Measurements from ENCODE around the gene TBC1D14.

GRCh38 chr4:6988016-6988715 is 78.5 kb downstream of the TBC1D14 start:
- TF ChIP-seq, protein P1, sequence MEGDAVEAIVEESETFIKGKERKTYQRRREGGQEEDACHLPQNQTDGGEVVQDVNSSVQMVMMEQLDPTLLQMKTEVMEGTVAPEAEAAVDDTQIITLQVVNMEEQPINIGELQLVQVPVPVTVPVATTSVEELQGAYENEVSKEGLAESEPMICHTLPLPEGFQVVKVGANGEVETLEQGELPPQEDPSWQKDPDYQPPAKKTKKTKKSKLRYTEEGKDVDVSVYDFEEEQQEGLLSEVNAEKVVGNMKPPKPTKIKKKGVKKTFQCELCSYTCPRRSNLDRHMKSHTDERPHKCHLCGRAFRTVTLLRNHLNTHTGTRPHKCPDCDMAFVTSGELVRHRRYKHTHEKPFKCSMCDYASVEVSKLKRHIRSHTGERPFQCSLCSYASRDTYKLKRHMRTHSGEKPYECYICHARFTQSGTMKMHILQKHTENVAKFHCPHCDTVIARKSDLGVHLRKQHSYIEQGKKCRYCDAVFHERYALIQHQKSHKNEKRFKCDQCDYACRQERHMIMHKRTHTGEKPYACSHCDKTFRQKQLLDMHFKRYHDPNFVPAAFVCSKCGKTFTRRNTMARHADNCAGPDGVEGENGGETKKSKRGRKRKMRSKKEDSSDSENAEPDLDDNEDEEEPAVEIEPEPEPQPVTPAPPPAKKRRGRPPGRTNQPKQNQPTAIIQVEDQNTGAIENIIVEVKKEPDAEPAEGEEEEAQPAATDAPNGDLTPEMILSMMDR (IDR thresholded peaks at IDR 0.05; ENCODE audit: control extremely low read depth in 1 of 3, insufficient read depth in 1 of 3, low read depth in 1 of 3, low read length in 3 of 3) = no peak
- TF ChIP-seq RAD21 (IDR thresholded peaks at IDR 0.05 in 1 of 2, conservative IDR thresholded peaks at IDR 0.05 in 1 of 2; ENCODE audit: low read depth in 2 of 2, low read length in 2 of 2) (no peak), EZH2 (IDR thresholded peaks at IDR 0.05; ENCODE audit: low read depth, low read length, severe bottlenecking) (no peak), MAFK (IDR thresholded peaks at IDR 0.05; ENCODE audit: low read depth, low read length) (no peak), JUN (IDR thresholded peaks at IDR 0.05; ENCODE audit: low read depth, low read length) (no peak), CEBPB (IDR thresholded peaks at IDR 0.05; ENCODE audit: low read depth, low read length) (no peak), ZNF274 (IDR thresholded peaks at IDR 0.05; ENCODE audit: borderline replicate concordance, extremely low read depth, low read length) (no peak), POLR2AphosphoS5 (IDR thresholded peaks at IDR 0.05; ENCODE audit: low read depth, low read length) (no peak), BCL11A (IDR thresholded peaks at IDR 0.05; ENCODE audit: low read depth in 2 of 2, low read length in 2 of 2) (no peak), EP300 (IDR thresholded peaks at IDR 0.05; ENCODE audit: borderline replicate concordance in 1 of 2, low read depth in 2 of 2, low read length in 2 of 2) (no peak), FOSL1 (IDR thresholded peaks at IDR 0.05; ENCODE audit: insufficient read depth, low read depth, low read length) (no peak), SUZ12 (IDR thresholded peaks at IDR 0.05; ENCODE audit: low read length) (no peak), TCF12 (IDR thresholded peaks at IDR 0.05; ENCODE audit: low read depth, low read length) (no peak), PHF8 (conservative IDR thresholded peaks at IDR 0.05; ENCODE audit: low read depth, low read length) (no peak)
